H54 (cell line): ENCODE measurements around the gene LEF1.
"Not testable (repeated sequence)": the region's sequence is repeated elsewhere in the genome, so short reads cannot be mapped to it uniquely, and the experiment has no call there.

Experiments used
- DNase-seq: peaks from one replicate; pipeline ENCODE4 v3.0.0; 2011; ENCODE audit warnings: low spot score, mixed read lengths; ENCODE audit not compliant: insufficient read length
- FAIRE-seq: peaks from 3 replicates; lab custom pipeline; 2011; peaks lifted over from hg19 to GRCh38; lab: Jason Lieb, UNC
- POLR2A ChIP-seq: IDR thresholded peaks from 2 replicates; pipeline ENCODE4 v1.6.1; 2011; ENCODE audit warnings: low read depth, mild to moderate bottlenecking, low read length

LEF1 gene

GRCh38 chr4:108068442-108068841, 100.3 kb downstream of the LEF1 start:
- TF ChIP-seq POLR2A = no peak
- DNase-seq (no peak), FAIRE-seq (no peak)

- no peak for TF ChIP-seq POLR2A
- FAIRE-seq = no peak
- no peak for DNase-seq
These were observed 107.9 kb downstream of the LEF1 start for GRCh38 chr4:108060686-108061321.

- FAIRE-seq (no peak), DNase-seq (no peak)
- TF ChIP-seq POLR2A = no peak
These were observed 108.6 kb downstream of the LEF1 start for GRCh38 chr4:108060164-108060563.

GRCh38 chr4:108058685-108059440, 109.9 kb downstream of the LEF1 start:
- FAIRE-seq (no peak), DNase-seq (peak; percentile 10)
- no peak for TF ChIP-seq POLR2A

GRCh38 chr4:108056418-108056817, 112.3 kb downstream of the LEF1 start:
- no peak for TF ChIP-seq POLR2A
- DNase-seq (no peak), FAIRE-seq (no peak)

GRCh38 chr4:108055787-108056186, 112.9 kb downstream of the LEF1 start:
- DNase-seq = no peak
- no peak for TF ChIP-seq POLR2A
- no peak for FAIRE-seq

- no peak for DNase-seq
- FAIRE-seq = no peak
- TF ChIP-seq POLR2A = no peak
These were observed 114.6 kb downstream of the LEF1 start for GRCh38 chr4:108054025-108054638.

- FAIRE-seq (no peak), DNase-seq (no peak)
- TF ChIP-seq POLR2A = no peak
These were observed 115.5 kb downstream of the LEF1 start for GRCh38 chr4:108053251-108053711.

- FAIRE-seq (no peak), DNase-seq (no peak)
- no peak for TF ChIP-seq POLR2A
These were observed 116.1 kb downstream of the LEF1 start for GRCh38 chr4:108052558-108053120.

- FAIRE-seq = no peak
- DNase-seq = no peak
- no peak for TF ChIP-seq POLR2A
These were observed 117.4 kb downstream of the LEF1 start for GRCh38 chr4:108051343-108051742.

- FAIRE-seq, DNase-seq: not testable (repeated sequence)
These were observed 118.3 kb downstream of the LEF1 start for GRCh38 chr4:108050166-108051111.

- no peak for DNase-seq
- TF ChIP-seq POLR2A = no peak
- FAIRE-seq = no peak
These were observed 119.3 kb downstream of the LEF1 start for GRCh38 chr4:108049406-108049805.

GRCh38 chr4:108048997-108049396, 119.7 kb downstream of the LEF1 start:
- no peak for FAIRE-seq
- no peak for TF ChIP-seq POLR2A

GRCh38 chr4:108048157-108048556, 120.6 kb downstream of the LEF1 start:
- FAIRE-seq = no peak
- no peak for DNase-seq
- no peak for TF ChIP-seq POLR2A

More at GRCh38 chr4:108048997-108049396, 119.7 kb downstream of the LEF1 start:
- no peak for DNase-seq
